Measurements from ENCODE around the gene TCP11L1. TPM values are rescaled to one million over a fixed set of nuclear protein-coding genes. Genes with fewer than 3 reads are reported as not detected.
A peak's percentile ranks its signal among the peaks of the same experiment; 100 is the strongest.

TCP11L1 gene
- total and polyA plus RNA-seq, 2 donors (not counting 1 experiment from before 2014, with no cell fraction given), result 7.7 to 19.7 TPM

GRCh38 chr11:33086017-33086416, 46.6 kb downstream of the TCP11L1 start:
- H3K4me1 ChIP-seq (ENCODE audit: control insufficient read depth in 2 of 2, insufficient read depth in 2 of 2, low read length in 2 of 2), result no peaks in the 10 kb centered on the region
- Mint-ChIP-seq H3K4me3 (no peak overlapping the region), H3K4me1 (no peaks in the 10 kb centered on the region), H3K27me3 (no peaks in the 10 kb centered on the region), H3K27ac (no peak overlapping the region), H3K9me3 (ENCODE audit: insufficient read depth) (no peaks in the 10 kb centered on the region)
- ChIA-PET POLR2A (no interaction called here), CTCF (interaction anchor here (1.4 kb wide), 1 partner anchor 13 kb away, joined by 3 read pairs; no protein-coding TSS in a partner anchor)
- no peak overlapping the region for H3K4me2 ChIP-seq (replicated peaks; ENCODE audit: low read depth, low read length, poor library complexity, severe bottlenecking)
- intact Hi-C loops (cut with micrococcal nuclease), result no loop called here
- H3K79me2 ChIP-seq (ENCODE audit: control insufficient read depth, insufficient read depth, low read length), result no peaks in the 10 kb centered on the region
- WGBS (ENCODE audit: insufficient coverage), result no CpG with 5 or more reads among the region's 1 CpG
- TF ChIP-seq CTCF (IDR thresholded peaks at IDR 0.05), result no peak
- no peaks in the 10 kb centered on the region for H3K9me3 ChIP-seq (ENCODE audit: control extremely low read depth in 1 of 3, control insufficient read depth in 2 of 3, insufficient read depth in 1 of 3, low read length in 2 of 3)
- no peak for ATAC-seq (ENCODE audit: low read depth)
- H4K20me1 ChIP-seq (ENCODE audit: control insufficient read depth, insufficient read depth, low read length, poor library complexity, severe bottlenecking), result no peaks in the 10 kb centered on the region
- DNase-seq, result no peak
- no peak overlapping the region for H3K27ac ChIP-seq (ENCODE audit: low read length in 2 of 2)
- no peak overlapping the region for H3K9ac ChIP-seq (ENCODE audit: low read length)
- H3K4me3 ChIP-seq (ENCODE audit: control extremely low read depth in 1 of 5, extremely low read depth in 1 of 5, insufficient read depth in 1 of 5, low read depth in 2 of 5, low read length in 4 of 5), result no peak overlapping the region
- peaks cover 11 to 43% of the 10 kb centered on the region in 2 experiments for H3K36me3 ChIP-seq (replicated peaks in 1 of 2; ENCODE audit: control extremely low read depth in 1 of 2, control insufficient read depth in 1 of 2, extremely low read depth in 1 of 2, insufficient read depth in 2 of 2, low read length in 1 of 2)
- H3K27me3 ChIP-seq (replicated peaks in 1 of 4; ENCODE audit: control extremely low read depth in 1 of 4, control insufficient read depth in 3 of 4, insufficient read depth in 4 of 4, low read length in 3 of 4), result no peaks in the 10 kb centered on the region
- no peak overlapping the region for H2AFZ ChIP-seq (ENCODE audit: insufficient read depth, low read depth, low read length, poor library complexity, severe bottlenecking)

DNA sequence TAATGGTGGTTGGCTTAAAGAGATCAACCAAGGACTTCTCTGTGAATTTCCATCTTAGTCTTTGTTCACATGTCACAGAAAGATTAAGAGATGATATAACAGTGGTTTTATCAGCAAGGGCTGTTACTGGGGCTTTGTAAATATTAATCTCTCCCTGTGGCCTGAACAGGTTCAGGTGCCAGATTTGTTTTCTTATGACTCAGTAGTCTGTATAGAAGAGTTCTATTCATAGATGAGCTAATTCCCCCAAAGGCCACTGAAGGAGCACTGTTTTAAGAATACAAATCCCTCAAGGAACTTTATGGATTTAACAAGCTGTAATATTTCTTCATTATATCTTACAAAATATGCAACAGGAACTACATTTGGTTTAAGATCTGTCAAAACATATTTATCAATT, 50.4 kb downstream of the TCP11L1 start:
- Histone ChIP-seq H3K79me2 (ENCODE audit: control insufficient read depth, insufficient read depth, low read length) (no peaks in the 10 kb centered on the region), H3K4me1 (ENCODE audit: control insufficient read depth in 2 of 2, insufficient read depth in 2 of 2, low read length in 2 of 2) (no peaks in the 10 kb centered on the region), H3K9me3 (ENCODE audit: control extremely low read depth in 1 of 3, control insufficient read depth in 2 of 3, insufficient read depth in 1 of 3, low read length in 2 of 3) (no peaks in the 10 kb centered on the region), H3K27ac (ENCODE audit: low read length in 2 of 2) (no peak overlapping the region), H4K20me1 (ENCODE audit: control insufficient read depth, insufficient read depth, low read length, poor library complexity, severe bottlenecking) (no peaks in the 10 kb centered on the region), H3K9ac (ENCODE audit: low read length) (no peak overlapping the region), H3K27me3 (replicated peaks in 1 of 4; ENCODE audit: control extremely low read depth in 1 of 4, control insufficient read depth in 3 of 4, insufficient read depth in 4 of 4, low read length in 3 of 4) (no peaks in the 10 kb centered on the region), H3K4me2 (replicated peaks; ENCODE audit: low read depth, low read length, poor library complexity, severe bottlenecking) (no peak overlapping the region), H3K4me3 (ENCODE audit: control extremely low read depth in 1 of 5, extremely low read depth in 1 of 5, insufficient read depth in 1 of 5, low read depth in 2 of 5, low read length in 4 of 5) (no peak overlapping the region), H3K36me3 (replicated peaks in 1 of 2; ENCODE audit: control extremely low read depth in 1 of 2, control insufficient read depth in 1 of 2, extremely low read depth in 1 of 2, insufficient read depth in 2 of 2, low read length in 1 of 2) (peaks cover 11 to 26% of the 10 kb centered on the region in 2 experiments), H2AFZ (ENCODE audit: insufficient read depth, low read depth, low read length, poor library complexity, severe bottlenecking) (no peak overlapping the region)
- DNase-seq (no peak), ATAC-seq (ENCODE audit: low read depth) (no peak)
- Mint-ChIP-seq H3K27ac (peak overlapping the region; percentile 13), H3K4me1 (no peaks in the 10 kb centered on the region), H3K27me3 (no peaks in the 10 kb centered on the region), H3K4me3 (no peak overlapping the region), H3K9me3 (ENCODE audit: insufficient read depth) (no peaks in the 10 kb centered on the region)
- TF ChIP-seq CTCF (IDR thresholded peaks at IDR 0.05), result no peak
- intact Hi-C loops (cut with micrococcal nuclease), result no loop called here
- POLR2A ChIA-PET, result no interaction called here
- CTCF ChIA-PET, result interaction anchor here (0.7 kb wide), 1 partner anchor 538 kb away, joined by 3 read pairs; no protein-coding TSS in a partner anchor
